HG02759 (cell line): ENCODE results near the gene CLRN3.
A peak's percentile ranks its signal among the peaks of the same experiment; 100 is the strongest.

Source experiments
- ATAC-seq: cut with Tn5 transposase; IDR thresholded peaks from one replicate; pipeline ENCODE4 v1.9.1; 2021; ENCODE audit warnings: mild to moderate bottlenecking, moderate library complexity; ENCODE audit not compliant: unreplicated experiment

Gene CLRN3

DNA sequence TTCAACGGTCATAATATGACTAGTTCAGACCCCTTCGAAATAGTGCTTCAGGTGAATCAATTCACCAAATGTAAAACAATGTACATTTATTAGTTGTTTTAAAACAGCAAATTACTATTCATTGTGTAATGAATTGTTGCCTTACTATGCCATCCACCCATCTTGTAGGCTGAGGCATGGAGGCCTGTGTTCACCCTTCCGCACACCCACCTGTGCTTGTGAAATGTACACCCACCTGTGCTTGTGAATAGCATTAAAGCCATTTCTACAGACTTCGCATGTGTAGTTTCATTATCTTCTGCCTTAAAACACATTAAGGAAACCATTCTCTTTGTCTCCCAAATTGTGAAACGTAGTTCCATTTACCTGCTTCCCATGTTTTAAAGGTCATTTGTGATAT lies 16.8 kb downstream of the CLRN3 start:
- ATAC-seq = no peak

DNA sequence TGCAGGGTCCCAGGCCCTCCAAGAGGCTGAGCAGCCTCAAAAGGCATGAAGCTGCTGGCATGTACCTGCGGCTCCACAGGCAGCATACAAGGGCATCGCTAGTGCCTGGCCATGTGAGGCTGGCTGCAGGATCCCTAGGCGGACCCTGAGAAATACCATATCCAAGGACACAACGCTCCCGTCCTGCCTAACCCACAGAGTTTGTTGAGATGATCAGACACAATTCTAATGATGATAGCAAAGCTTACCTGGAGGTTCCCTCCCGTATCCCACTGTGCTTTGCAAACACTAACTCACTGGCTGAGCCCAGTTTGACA lies 17.3 kb downstream of the CLRN3 start:
- no peak for ATAC-seq

GRCh38 chr10:127874671-127875448 lies 17.9 kb downstream of the CLRN3 start:
- no peak for ATAC-seq

- no peak for ATAC-seq
Measured at GRCh38 chr10:127873901-127874470, 18.8 kb downstream of the CLRN3 start.

- ATAC-seq = no peak
Measured at GRCh38 chr10:127872871-127873600, 19.7 kb downstream of the CLRN3 start.

- ATAC-seq = no peak
Measured at GRCh38 chr10:127872011-127872761, 20.6 kb downstream of the CLRN3 start.

DNA sequence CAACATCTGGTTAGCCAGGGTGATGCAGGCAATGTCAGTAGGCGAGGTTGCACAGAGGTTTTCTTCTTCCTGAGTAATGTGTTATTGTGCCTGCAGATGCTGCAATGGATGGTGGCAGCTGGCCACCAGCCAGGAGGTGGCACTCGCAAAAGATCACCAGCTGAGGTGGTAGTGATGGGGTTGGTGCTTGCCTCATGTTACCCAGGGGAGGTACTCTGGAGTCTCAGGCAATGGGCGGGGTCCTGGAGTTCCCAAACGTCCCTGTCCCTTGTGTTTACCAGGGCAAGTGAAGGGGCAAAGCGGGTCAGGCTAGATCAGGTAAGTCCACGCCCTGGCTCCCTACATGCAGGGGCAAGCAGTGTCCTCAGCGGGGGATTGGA lies 21.1 kb downstream of the CLRN3 start:
- no peak for ATAC-seq

GRCh38 chr10:127869329-127869728 lies 23.4 kb downstream of the CLRN3 start:
- no peak for ATAC-seq

DNA sequence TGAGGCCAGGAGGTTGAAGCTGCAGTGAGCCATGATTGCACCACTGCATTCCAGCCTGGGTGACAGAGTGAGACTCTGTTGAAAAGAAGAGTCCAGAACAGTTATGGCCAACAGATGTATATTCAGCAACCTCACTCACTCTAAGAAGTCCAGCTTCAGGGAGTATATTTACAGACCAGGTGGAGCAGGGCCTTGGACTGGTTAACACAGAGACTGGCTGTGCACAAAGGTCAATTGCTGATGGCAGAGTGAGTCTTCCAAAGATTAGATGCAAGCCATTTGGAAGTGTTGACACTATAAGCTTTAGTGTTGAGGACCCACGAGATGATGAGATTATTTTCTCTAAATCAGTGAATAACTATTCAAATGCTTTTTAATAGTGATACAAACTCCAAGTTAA lies 24.9 kb downstream of the CLRN3 start:
- ATAC-seq = no peak

GRCh38 chr10:127866276-127867013 lies 26.3 kb downstream of the CLRN3 start:
- no peak for ATAC-seq

GRCh38 chr10:127863231-127863825 lies 29.4 kb downstream of the CLRN3 start:
- ATAC-seq = no peak

- ATAC-seq = no peak
Measured at GRCh38 chr10:127860592-127860991, 32.1 kb downstream of the CLRN3 start.

DNA sequence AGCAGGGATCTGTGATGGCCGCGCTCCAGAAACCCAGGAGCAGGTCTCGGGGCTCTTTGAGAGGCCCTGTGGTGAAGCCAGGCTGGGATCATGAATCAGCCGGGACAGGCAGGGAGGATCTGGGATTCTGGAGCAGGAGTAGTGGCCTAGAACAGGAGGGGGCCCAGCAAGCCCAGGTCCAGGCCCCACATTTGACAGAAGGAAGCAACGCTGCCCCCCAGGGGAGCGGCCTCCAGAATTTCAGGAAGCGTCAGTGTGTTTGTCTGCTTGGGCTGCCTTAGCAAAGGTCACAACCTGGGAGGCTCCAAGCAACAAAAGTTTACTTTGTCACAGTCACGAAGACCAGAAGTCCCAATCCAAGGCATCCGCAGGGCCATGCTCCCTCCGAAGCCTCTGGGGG lies 36.8 kb downstream of the CLRN3 start:
- ATAC-seq = no peak

DNA sequence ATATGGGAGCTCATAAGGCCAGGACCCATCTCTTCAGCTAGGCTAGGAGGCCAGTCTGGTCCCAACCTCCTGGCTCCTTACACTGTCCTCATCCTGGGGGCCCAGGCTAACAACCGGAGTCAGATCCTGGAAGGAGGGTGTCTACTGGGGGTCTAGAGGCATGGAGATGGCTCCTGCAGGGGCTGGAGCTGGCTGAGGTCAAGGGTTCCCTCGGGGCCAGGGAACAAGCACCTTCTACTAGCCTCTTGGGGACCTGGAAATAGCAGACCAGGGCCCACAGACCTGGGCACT lies 37.2 kb downstream of the CLRN3 start:
- ATAC-seq = no peak

DNA sequence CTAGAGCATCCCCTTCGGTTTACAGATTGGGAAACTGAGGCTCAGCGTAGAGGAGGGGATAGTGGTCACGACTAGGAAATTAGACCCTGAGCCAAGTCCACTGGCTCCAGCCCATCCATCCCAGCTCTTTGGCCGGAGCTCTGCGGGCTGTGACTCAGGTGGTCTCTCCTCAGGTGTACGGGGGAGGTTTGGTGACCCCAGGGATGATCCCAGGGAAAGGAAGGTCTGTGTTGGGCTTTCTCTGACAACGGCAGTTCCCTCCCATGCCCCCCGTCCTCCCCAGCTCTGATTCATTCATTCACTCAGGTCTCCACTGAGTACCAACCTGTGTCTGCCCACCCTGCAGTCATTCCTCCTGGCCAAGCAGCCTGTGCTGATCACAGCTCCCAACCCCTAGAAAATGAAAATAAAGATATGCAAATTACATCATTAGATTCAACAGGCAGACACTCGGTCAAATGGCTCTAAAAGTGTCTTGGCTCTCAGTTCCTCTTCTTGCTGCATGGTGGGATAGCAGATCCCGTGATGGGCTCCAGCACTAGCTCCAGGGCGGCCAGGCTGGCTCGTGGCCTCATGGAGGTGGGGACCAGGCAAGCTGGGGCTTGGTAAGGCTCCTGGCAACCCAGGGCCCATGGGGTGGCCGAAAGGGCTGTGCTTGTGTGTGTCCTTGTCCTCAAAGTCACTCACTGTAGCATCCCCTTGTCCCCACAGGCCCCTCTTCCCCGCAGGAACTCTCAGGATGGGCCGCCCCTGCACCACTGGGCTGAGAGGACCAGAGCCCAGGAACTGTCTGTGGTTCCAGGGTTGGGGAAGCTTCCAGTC lies 37.8 kb downstream of the CLRN3 start:
- peak; percentile 73 for ATAC-seq

- ATAC-seq = peak; percentile 64
Measured at GRCh38 chr10:127853868-127854768, 38.6 kb downstream of the CLRN3 start.

- no peak for ATAC-seq
Measured at GRCh38 chr10:127852456-127852855, 40.3 kb downstream of the CLRN3 start.

- ATAC-seq = no peak
Measured at GRCh38 chr10:127851661-127852194, 41.0 kb downstream of the CLRN3 start.

GRCh38 chr10:127850944-127851343 lies 41.8 kb downstream of the CLRN3 start:
- no peak for ATAC-seq
